ENCODE measurements around the gene DOK7. TPM values are rescaled to one million over a fixed set of nuclear protein-coding genes. Genes with fewer than 3 reads are reported as not detected.
A peak's percentile ranks its signal among the peaks of the same experiment; 100 is the strongest.

Gene DOK7
- total and polyA plus RNA-seq, 2 donors (not counting 1 experiment from before 2014, with no cell fraction given): 0.17 TPM; not detected in 1

- no peaks in the 10 kb centered on the region for H3K27me3 ChIP-seq (ENCODE audit: control insufficient read depth, insufficient read depth, low read length)
- no peaks in the 10 kb centered on the region for H4K20me1 ChIP-seq (ENCODE audit: control insufficient read depth, extremely low read depth, insufficient read depth, low read length)
- H3K4me2 ChIP-seq (ENCODE audit: extremely low read depth, insufficient read depth, low read length): peak overlapping the region; percentile 94
- no peak overlapping the region for H3K27ac ChIP-seq (ENCODE audit: insufficient read depth, low read length)
- TF ChIP-seq CTCF (conservative IDR thresholded peaks at IDR 0.05 in 1 of 2, IDR thresholded peaks at IDR 0.05 in 1 of 2; ENCODE audit: low read depth in 1 of 2, low read length in 2 of 2) (no peak), EZH2 (IDR thresholded peaks at IDR 0.05; ENCODE audit: low read length, missing control alignments) (no peak)
- DNase-seq (ENCODE audit: low read depth in 2 of 2): peak; percentile 3 to 8
- H3K4me1 ChIP-seq (ENCODE audit: control insufficient read depth, extremely low read depth, insufficient read depth, low read length): peaks cover 6% of the 10 kb centered on the region
- peak overlapping the region; percentile 76 for H3K9ac ChIP-seq (ENCODE audit: insufficient read depth, low read length)
- no peak overlapping the region for H2AFZ ChIP-seq (ENCODE audit: low read length)
- H3K9me3 ChIP-seq (ENCODE audit: control insufficient read depth, insufficient read depth, low read depth, low read length): no peaks in the 10 kb centered on the region
- no peaks in the 10 kb centered on the region for H3K36me3 ChIP-seq (ENCODE audit: control insufficient read depth, insufficient read depth, low read length)
- peaks cover 13% of the 10 kb centered on the region for H3K79me2 ChIP-seq (ENCODE audit: control insufficient read depth, insufficient read depth, low read length)
- peak overlapping the region; percentile 56 to 89 (median 72) for H3K4me3 ChIP-seq (replicated peaks in 1 of 4; ENCODE audit: control extremely low read depth in 1 of 4, insufficient read depth in 1 of 4, low read depth in 3 of 4, low read length in 4 of 4)
These were observed 68.3 kb downstream of the DOK7 start for GRCh38 chr4:3531318-3531878.

- TF ChIP-seq EZH2 (IDR thresholded peaks at IDR 0.05; ENCODE audit: low read length, missing control alignments) (no peak), CTCF (conservative IDR thresholded peaks at IDR 0.05 in 1 of 2, IDR thresholded peaks at IDR 0.05 in 1 of 2; ENCODE audit: low read depth in 1 of 2, low read length in 2 of 2) (no peak)
- Histone ChIP-seq H2AFZ (ENCODE audit: low read length) (peak within 1 kb of the TSS; percentile 73), H3K4me1 (ENCODE audit: control insufficient read depth, extremely low read depth, insufficient read depth, low read length) (peaks cover 6% of the 10 kb centered on the region), H3K9ac (ENCODE audit: insufficient read depth, low read length) (peak within 1 kb of the TSS; percentile 76), H3K27ac (ENCODE audit: insufficient read depth, low read length) (no peak within 1 kb of the TSS), H3K36me3 (ENCODE audit: control insufficient read depth, insufficient read depth, low read length) (no peaks in the 10 kb centered on the region), H3K4me2 (ENCODE audit: extremely low read depth, insufficient read depth, low read length) (peak within 1 kb of the TSS; percentile 97), H3K9me3 (ENCODE audit: control insufficient read depth, insufficient read depth, low read depth, low read length) (no peaks in the 10 kb centered on the region), H3K4me3 (replicated peaks in 1 of 4; ENCODE audit: control extremely low read depth in 1 of 4, insufficient read depth in 1 of 4, low read depth in 3 of 4, low read length in 4 of 4) (peak within 1 kb of the TSS; percentile 56 to 89 (median 72)), H3K79me2 (ENCODE audit: control insufficient read depth, insufficient read depth, low read length) (peaks cover 13% of the 10 kb centered on the region), H4K20me1 (ENCODE audit: control insufficient read depth, extremely low read depth, insufficient read depth, low read length) (no peaks in the 10 kb centered on the region), H3K27me3 (ENCODE audit: control insufficient read depth, insufficient read depth, low read length) (no peaks in the 10 kb centered on the region)
- DNase-seq (ENCODE audit: low read depth in 2 of 2): peak; percentile 78 to 87
These were observed 69.0 kb downstream of the DOK7 start, which contains the start of gene LRPAP1 for GRCh38 chr4:3531879-3532750. Gene LRPAP1, minus strand, starts transcription at chr4:3532422. Its CDS starts 10 bp downstream, at chr4:3532412.

- no peaks in the 10 kb centered on the region for H4K20me1 ChIP-seq (ENCODE audit: control insufficient read depth, extremely low read depth, insufficient read depth, low read length)
- no peak for DNase-seq (ENCODE audit: low read depth in 2 of 2)
- peak overlapping the region; percentile 44 for H3K9ac ChIP-seq (ENCODE audit: insufficient read depth, low read length)
These were observed 69.8 kb downstream of the DOK7 start for GRCh38 chr4:3532751-3533422.

More at GRCh38 chr4:3532751-3533422, 69.8 kb downstream of the DOK7 start:
- Histone ChIP-seq H3K4me2 (ENCODE audit: extremely low read depth, insufficient read depth, low read length) (peak overlapping the region; percentile 97), H3K27me3 (ENCODE audit: control insufficient read depth, insufficient read depth, low read length) (no peaks in the 10 kb centered on the region), H3K79me2 (ENCODE audit: control insufficient read depth, insufficient read depth, low read length) (peaks cover 13% of the 10 kb centered on the region), H3K36me3 (ENCODE audit: control insufficient read depth, insufficient read depth, low read length) (no peaks in the 10 kb centered on the region), H3K27ac (ENCODE audit: insufficient read depth, low read length) (no peak overlapping the region), H3K4me3 (replicated peaks in 1 of 4; ENCODE audit: control extremely low read depth in 1 of 4, insufficient read depth in 1 of 4, low read depth in 3 of 4, low read length in 4 of 4) (peak overlapping the region; percentile 48 to 89 (median 52)), H3K4me1 (ENCODE audit: control insufficient read depth, extremely low read depth, insufficient read depth, low read length) (peaks cover 6% of the 10 kb centered on the region), H3K9me3 (ENCODE audit: control insufficient read depth, insufficient read depth, low read depth, low read length) (no peaks in the 10 kb centered on the region), H2AFZ (ENCODE audit: low read length) (peak overlapping the region; percentile 73)
- TF ChIP-seq CTCF (conservative IDR thresholded peaks at IDR 0.05 in 1 of 2, IDR thresholded peaks at IDR 0.05 in 1 of 2; ENCODE audit: low read depth in 1 of 2, low read length in 2 of 2): no peak
- TF ChIP-seq EZH2 (IDR thresholded peaks at IDR 0.05; ENCODE audit: low read length, missing control alignments): no peak

Data from fibroblast of lung (primary cell).